ENCODE data around the gene MAML3.

MAML3 gene

DNA sequence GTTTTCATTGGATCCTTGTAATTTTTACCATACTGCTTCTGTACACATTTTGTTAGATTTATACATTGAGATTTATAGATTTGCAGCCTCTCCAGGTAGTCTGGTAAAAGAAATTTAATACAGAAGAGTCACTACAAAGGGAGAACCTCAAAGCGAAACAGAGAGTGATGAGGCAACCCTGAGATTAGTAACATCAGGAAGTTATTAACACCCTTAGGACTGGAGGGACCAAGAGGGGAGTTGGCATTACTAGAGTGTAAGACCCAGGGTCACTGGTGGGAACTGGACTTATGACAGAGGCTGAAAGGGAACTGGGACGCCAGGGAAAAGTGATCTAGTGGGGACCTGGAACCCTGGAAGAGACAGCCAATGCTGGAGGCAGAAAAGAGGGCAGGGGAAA, 20.6 kb upstream of the MAML3 start:
- Histone ChIP-seq H3K9me2 (ENCODE audit: low read depth, low read length) (no peaks in the 10 kb centered on the region), H3F3A (ENCODE audit: insufficient read depth, low read length) (no peaks in the 10 kb centered on the region), H3K36me3 (ENCODE audit: insufficient read depth, low read length) (no peaks in the 10 kb centered on the region), H3K9ac (ENCODE audit: low read length) (no peak overlapping the region), H3K9me3 (ENCODE audit: low read length) (no peaks in the 10 kb centered on the region), H3K4me1 (ENCODE audit: insufficient read depth, low read length, severe bottlenecking) (no peaks in the 10 kb centered on the region), H3K79me2 (ENCODE audit: insufficient read depth, low read length) (no peaks in the 10 kb centered on the region), H4K20me1 (ENCODE audit: insufficient read depth, low read length) (no peaks in the 10 kb centered on the region), H3K27me3 (ENCODE audit: insufficient read depth, low read length) (no peaks in the 10 kb centered on the region), H3K4me3 (ENCODE audit: low read depth, low read length, poor library complexity, severe bottlenecking) (no peak overlapping the region), H2AFZ (ENCODE audit: low read length) (no peak overlapping the region), H3K27ac (ENCODE audit: low read depth, low read length, poor library complexity, severe bottlenecking) (no peak overlapping the region), H3K4me2 (ENCODE audit: low read length) (no peak overlapping the region)
- no peak for TF ChIP-seq EZH2 (IDR thresholded peaks at IDR 0.05; ENCODE audit: borderline replicate concordance, low read length)
- TF ChIP-seq, protein P1, sequence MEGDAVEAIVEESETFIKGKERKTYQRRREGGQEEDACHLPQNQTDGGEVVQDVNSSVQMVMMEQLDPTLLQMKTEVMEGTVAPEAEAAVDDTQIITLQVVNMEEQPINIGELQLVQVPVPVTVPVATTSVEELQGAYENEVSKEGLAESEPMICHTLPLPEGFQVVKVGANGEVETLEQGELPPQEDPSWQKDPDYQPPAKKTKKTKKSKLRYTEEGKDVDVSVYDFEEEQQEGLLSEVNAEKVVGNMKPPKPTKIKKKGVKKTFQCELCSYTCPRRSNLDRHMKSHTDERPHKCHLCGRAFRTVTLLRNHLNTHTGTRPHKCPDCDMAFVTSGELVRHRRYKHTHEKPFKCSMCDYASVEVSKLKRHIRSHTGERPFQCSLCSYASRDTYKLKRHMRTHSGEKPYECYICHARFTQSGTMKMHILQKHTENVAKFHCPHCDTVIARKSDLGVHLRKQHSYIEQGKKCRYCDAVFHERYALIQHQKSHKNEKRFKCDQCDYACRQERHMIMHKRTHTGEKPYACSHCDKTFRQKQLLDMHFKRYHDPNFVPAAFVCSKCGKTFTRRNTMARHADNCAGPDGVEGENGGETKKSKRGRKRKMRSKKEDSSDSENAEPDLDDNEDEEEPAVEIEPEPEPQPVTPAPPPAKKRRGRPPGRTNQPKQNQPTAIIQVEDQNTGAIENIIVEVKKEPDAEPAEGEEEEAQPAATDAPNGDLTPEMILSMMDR (IDR thresholded peaks at IDR 0.05; ENCODE audit: low read length): no peak

DNA sequence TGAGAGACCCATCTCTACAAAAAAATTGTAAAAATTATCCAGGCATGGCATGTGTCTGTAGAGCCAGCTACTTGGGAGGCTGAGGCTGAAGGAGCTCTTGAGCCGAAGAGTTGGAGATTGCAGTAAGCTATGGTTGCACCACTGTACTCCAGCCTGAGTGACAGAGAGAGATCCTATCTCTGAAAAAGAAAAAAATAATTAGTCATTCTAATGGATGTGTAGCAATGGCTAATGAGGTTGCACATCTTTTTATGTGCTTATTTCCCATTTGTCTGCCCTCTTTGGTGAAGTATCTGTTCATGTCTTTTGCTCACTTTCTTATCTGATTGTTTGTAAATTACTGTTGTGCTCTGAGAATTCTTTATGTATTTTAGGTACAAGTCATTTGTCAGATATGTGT, 19.0 kb upstream of the MAML3 start:
- Histone ChIP-seq H3K4me2 (ENCODE audit: low read length) (no peak overlapping the region), H3K27ac (ENCODE audit: low read depth, low read length, poor library complexity, severe bottlenecking) (no peak overlapping the region), H3K79me2 (ENCODE audit: insufficient read depth, low read length) (no peaks in the 10 kb centered on the region), H4K20me1 (ENCODE audit: insufficient read depth, low read length) (no peaks in the 10 kb centered on the region), H3K36me3 (ENCODE audit: insufficient read depth, low read length) (no peaks in the 10 kb centered on the region), H3F3A (ENCODE audit: insufficient read depth, low read length) (no peaks in the 10 kb centered on the region), H2AFZ (ENCODE audit: low read length) (no peak overlapping the region), H3K27me3 (ENCODE audit: insufficient read depth, low read length) (no peaks in the 10 kb centered on the region), H3K4me1 (ENCODE audit: insufficient read depth, low read length, severe bottlenecking) (no peaks in the 10 kb centered on the region), H3K9me2 (ENCODE audit: low read depth, low read length) (no peaks in the 10 kb centered on the region), H3K4me3 (ENCODE audit: low read depth, low read length, poor library complexity, severe bottlenecking) (no peak overlapping the region), H3K9me3 (ENCODE audit: low read length) (no peaks in the 10 kb centered on the region), H3K9ac (ENCODE audit: low read length) (no peak overlapping the region)
- TF ChIP-seq, protein P1 (IDR thresholded peaks at IDR 0.05; ENCODE audit: low read length): no peak
- no peak for TF ChIP-seq EZH2 (IDR thresholded peaks at IDR 0.05; ENCODE audit: borderline replicate concordance, low read length)

DNA sequence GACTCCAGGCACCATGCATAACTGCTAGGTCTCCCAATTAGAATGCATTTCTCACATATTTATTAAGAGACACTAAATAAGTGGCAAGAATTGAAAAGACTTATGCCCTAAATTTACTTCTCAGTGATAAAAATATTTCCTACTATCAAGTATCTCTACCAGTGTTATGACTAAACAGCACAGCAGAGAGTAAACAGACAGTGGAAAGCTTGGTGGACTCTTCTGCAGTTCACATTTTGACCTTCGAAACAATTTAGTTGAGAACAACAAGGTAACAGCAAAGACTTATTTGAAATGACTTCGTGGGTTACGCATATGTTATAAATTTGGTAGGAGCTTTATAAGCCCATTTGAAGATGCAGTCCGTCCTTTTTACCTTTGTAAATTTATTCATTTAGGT, 16.3 kb upstream of the MAML3 start:
- H3K9me2 ChIP-seq (ENCODE audit: low read depth, low read length): no peaks in the 10 kb centered on the region
- H3K9me3 ChIP-seq (ENCODE audit: low read length): no peaks in the 10 kb centered on the region
- H3K4me1 ChIP-seq (ENCODE audit: insufficient read depth, low read length, severe bottlenecking): no peaks in the 10 kb centered on the region
- no peak for TF ChIP-seq EZH2 (IDR thresholded peaks at IDR 0.05; ENCODE audit: borderline replicate concordance, low read length)
- TF ChIP-seq, protein P1 (IDR thresholded peaks at IDR 0.05; ENCODE audit: low read length): no peak
- no peaks in the 10 kb centered on the region for H3F3A ChIP-seq (ENCODE audit: insufficient read depth, low read length)
- H3K36me3 ChIP-seq (ENCODE audit: insufficient read depth, low read length): no peaks in the 10 kb centered on the region
- no peaks in the 10 kb centered on the region for H4K20me1 ChIP-seq (ENCODE audit: insufficient read depth, low read length)
- no peak overlapping the region for H3K4me3 ChIP-seq (ENCODE audit: low read depth, low read length, poor library complexity, severe bottlenecking)
- no peak overlapping the region for H3K9ac ChIP-seq (ENCODE audit: low read length)
- no peak overlapping the region for H3K4me2 ChIP-seq (ENCODE audit: low read length)
- H3K79me2 ChIP-seq (ENCODE audit: insufficient read depth, low read length): no peaks in the 10 kb centered on the region
- no peaks in the 10 kb centered on the region for H3K27me3 ChIP-seq (ENCODE audit: insufficient read depth, low read length)
- H2AFZ ChIP-seq (ENCODE audit: low read length): no peak overlapping the region
- no peak overlapping the region for H3K27ac ChIP-seq (ENCODE audit: low read depth, low read length, poor library complexity, severe bottlenecking)
